Measurements from ENCODE around the gene MASP1. TPM values are rescaled to one million over a fixed set of nuclear protein-coding genes. Genes with fewer than 3 reads are reported as not detected.
"Not testable (repeated sequence)": the region's sequence is repeated elsewhere in the genome, so short reads cannot be mapped to it uniquely, and the experiment has no call there.

MASP1 gene
- total RNA-seq, 1 experiment from 2014 or later: not detected

GRCh38 chr3:187227658-187228258, 63.8 kb downstream of the MASP1 start:
- peak; percentile 21 for DNase-seq (ENCODE audit: low read depth)

- DNase-seq (ENCODE audit: low read depth): peak; percentile 18
These were observed 67.7 kb downstream of the MASP1 start for GRCh38 chr3:187223799-187224198.

GRCh38 chr3:187222801-187223200, 68.7 kb downstream of the MASP1 start:
- DNase-seq (ENCODE audit: low read depth): no peak

- DNase-seq (ENCODE audit: low read depth): no peak
These were observed 76.1 kb downstream of the MASP1 start for GRCh38 chr3:187215460-187215859.

GRCh38 chr3:187213616-187214015, 77.9 kb downstream of the MASP1 start:
- no peak for DNase-seq (ENCODE audit: low read depth)

GRCh38 chr3:187212705-187213104, 78.8 kb downstream of the MASP1 start:
- no peak for DNase-seq (ENCODE audit: low read depth)

- DNase-seq (ENCODE audit: low read depth): no peak
These were observed 79.4 kb downstream of the MASP1 start for GRCh38 chr3:187212196-187212545.

GRCh38 chr3:187211532-187212195, 79.9 kb downstream of the MASP1 start:
- DNase-seq (ENCODE audit: low read depth): peak; percentile 43

GRCh38 chr3:187210545-187211327, 80.8 kb downstream of the MASP1 start:
- DNase-seq (ENCODE audit: low read depth): peak; percentile 19

- DNase-seq (ENCODE audit: low read depth): no peak
These were observed 81.4 kb downstream of the MASP1 start for GRCh38 chr3:187210091-187210490.

- DNase-seq (ENCODE audit: low read depth): no peak
These were observed 82.0 kb downstream of the MASP1 start for GRCh38 chr3:187209491-187209890.

GRCh38 chr3:187208159-187208558, 83.4 kb downstream of the MASP1 start:
- DNase-seq (ENCODE audit: low read depth): peak; percentile 81

- no peak for DNase-seq (ENCODE audit: low read depth)
These were observed 83.9 kb downstream of the MASP1 start for GRCh38 chr3:187207624-187208023.

GRCh38 chr3:187207062-187207461, 84.5 kb downstream of the MASP1 start:
- no peak for DNase-seq (ENCODE audit: low read depth)

- no peak for DNase-seq (ENCODE audit: low read depth)
These were observed 85.9 kb downstream of the MASP1 start for GRCh38 chr3:187205683-187206082.

- not testable (repeated sequence) for DNase-seq (ENCODE audit: low read depth)
These were observed 92.0 kb downstream of the MASP1 start for GRCh38 chr3:187199463-187200050.

- no peak for DNase-seq (ENCODE audit: low read depth)
These were observed 93.0 kb downstream of the MASP1 start for GRCh38 chr3:187198490-187198889.

GRCh38 chr3:187197335-187197649, 94.2 kb downstream of the MASP1 start, which contains the start of gene RTP1:
Gene RTP1, plus strand, starts transcription at chr3:187197486. Its CDS starts 30 bp downstream, at chr3:187197516.
- no peak for DNase-seq (ENCODE audit: low read depth)

GRCh38 chr3:187196573-187197334, 94.8 kb downstream of the MASP1 start:
- DNase-seq (ENCODE audit: low read depth): no peak

GRCh38 chr3:187193181-187193580, 98.4 kb downstream of the MASP1 start:
- no peak for DNase-seq (ENCODE audit: low read depth)

- DNase-seq (ENCODE audit: low read depth): no peak
These were observed 100.3 kb downstream of the MASP1 start for GRCh38 chr3:187191271-187191670.

GRCh38 chr3:187188931-187189330, 102.6 kb downstream of the MASP1 start:
- no peak for DNase-seq (ENCODE audit: low read depth)
